ENCODE data around the gene TANC1.
"Not testable (repeated sequence)": the region's sequence is repeated elsewhere in the genome, so short reads cannot be mapped to it uniquely, and the experiment has no call there.

Gene TANC1

GRCh38 chr2:159138642-159139182 is 170.3 kb downstream of the TANC1 start:
- H3K27ac ChIP-seq: peak overlapping the region; percentile 83
- TF ChIP-seq CTCF (IDR thresholded peaks at IDR 0.05) (no peak), ZFX (IDR thresholded peaks at IDR 0.05; ENCODE audit: borderline replicate concordance) (no peak)

GRCh38 chr2:159139216-159139933 is 170.9 kb downstream of the TANC1 start:
- peak overlapping the region; percentile 83 for H3K27ac ChIP-seq
- TF ChIP-seq ZFX (IDR thresholded peaks at IDR 0.05; ENCODE audit: borderline replicate concordance): no peak
- TF ChIP-seq CTCF (IDR thresholded peaks at IDR 0.05): no peak

- TF ChIP-seq ZFX (IDR thresholded peaks at IDR 0.05; ENCODE audit: borderline replicate concordance): no peak
- no peak for TF ChIP-seq CTCF (IDR thresholded peaks at IDR 0.05)
- no peak overlapping the region for H3K27ac ChIP-seq
These were observed 171.8 kb downstream of the TANC1 start for GRCh38 chr2:159140070-159140769.

GRCh38 chr2:159140821-159141220 is 172.4 kb downstream of the TANC1 start:
- not testable (repeated sequence) for H3K27ac ChIP-seq

GRCh38 chr2:159144776-159145614 is 176.6 kb downstream of the TANC1 start:
- H3K27ac ChIP-seq: no peak overlapping the region
- TF ChIP-seq CTCF (IDR thresholded peaks at IDR 0.05): no peak
- TF ChIP-seq ZFX (IDR thresholded peaks at IDR 0.05; ENCODE audit: borderline replicate concordance): no peak

GRCh38 chr2:159145745-159146354 is 177.4 kb downstream of the TANC1 start:
- H3K27ac ChIP-seq: no peak overlapping the region
- no peak for TF ChIP-seq CTCF (IDR thresholded peaks at IDR 0.05)
- TF ChIP-seq ZFX (IDR thresholded peaks at IDR 0.05; ENCODE audit: borderline replicate concordance): no peak

- no peak overlapping the region for H3K27ac ChIP-seq
- TF ChIP-seq CTCF (IDR thresholded peaks at IDR 0.05) (no peak), ZFX (IDR thresholded peaks at IDR 0.05; ENCODE audit: borderline replicate concordance) (no peak)
These were observed 178.7 kb downstream of the TANC1 start for GRCh38 chr2:159146996-159147666.
